Occipital lobe (tissue), 2 donors: Measurements from ENCODE around the gene CARM1. TPM values are rescaled to one million over a fixed set of nuclear protein-coding genes. Genes with fewer than 3 reads are reported as not detected.

Experiments used
- DNase-seq: peaks from one replicate; lab custom pipeline; 2025; lab: John Stamatoyannopoulos, UW
- total RNA-seq: library from RNA; depleted of rRNA; stranded (reverse); fragments of >200 nt; gene quantifications from one replicate; pipeline ENCODE4 v1.2.3, GENCODE V29; 2014

CARM1 gene
- total RNA-seq, 1 donor from 2014 or later, result 22.3 TPM

GRCh38 chr19:10899151-10899653 lies 27.8 kb downstream of the CARM1 start:
- no peak for DNase-seq

GRCh38 chr19:10907925-10908324 lies 36.6 kb downstream of the CARM1 start:
- no peak for DNase-seq

GRCh38 chr19:10908380-10908960 lies 37.1 kb downstream of the CARM1 start:
- DNase-seq, result no peak

- DNase-seq, result no peak
These were observed 40.4 kb downstream of the CARM1 start for GRCh38 chr19:10911579-10912363.

DNA sequence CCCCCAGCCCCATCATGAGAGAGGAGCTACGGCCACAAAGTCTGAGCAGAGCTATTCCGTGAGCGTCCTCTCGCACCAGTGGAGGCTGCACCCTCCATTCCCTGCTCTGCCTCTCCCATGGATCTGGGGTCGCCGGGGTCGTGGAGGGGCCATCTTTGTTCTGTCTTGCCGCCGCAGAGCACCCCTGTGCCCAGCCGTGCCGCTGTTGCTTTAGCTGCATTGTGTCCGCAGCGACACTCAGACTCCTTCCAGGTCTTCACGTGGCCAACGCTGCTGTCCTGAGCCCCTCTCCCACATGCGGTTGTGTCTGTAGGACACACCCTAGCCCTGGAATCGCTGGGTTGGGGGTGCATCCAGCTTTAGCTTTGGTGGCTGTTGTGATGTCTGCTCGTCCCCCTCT lies 41.3 kb downstream of the CARM1 start:
- no peak for DNase-seq

- no peak for DNase-seq
These were observed 42.5 kb downstream of the CARM1 start for GRCh38 chr19:10913716-10914340.

DNA sequence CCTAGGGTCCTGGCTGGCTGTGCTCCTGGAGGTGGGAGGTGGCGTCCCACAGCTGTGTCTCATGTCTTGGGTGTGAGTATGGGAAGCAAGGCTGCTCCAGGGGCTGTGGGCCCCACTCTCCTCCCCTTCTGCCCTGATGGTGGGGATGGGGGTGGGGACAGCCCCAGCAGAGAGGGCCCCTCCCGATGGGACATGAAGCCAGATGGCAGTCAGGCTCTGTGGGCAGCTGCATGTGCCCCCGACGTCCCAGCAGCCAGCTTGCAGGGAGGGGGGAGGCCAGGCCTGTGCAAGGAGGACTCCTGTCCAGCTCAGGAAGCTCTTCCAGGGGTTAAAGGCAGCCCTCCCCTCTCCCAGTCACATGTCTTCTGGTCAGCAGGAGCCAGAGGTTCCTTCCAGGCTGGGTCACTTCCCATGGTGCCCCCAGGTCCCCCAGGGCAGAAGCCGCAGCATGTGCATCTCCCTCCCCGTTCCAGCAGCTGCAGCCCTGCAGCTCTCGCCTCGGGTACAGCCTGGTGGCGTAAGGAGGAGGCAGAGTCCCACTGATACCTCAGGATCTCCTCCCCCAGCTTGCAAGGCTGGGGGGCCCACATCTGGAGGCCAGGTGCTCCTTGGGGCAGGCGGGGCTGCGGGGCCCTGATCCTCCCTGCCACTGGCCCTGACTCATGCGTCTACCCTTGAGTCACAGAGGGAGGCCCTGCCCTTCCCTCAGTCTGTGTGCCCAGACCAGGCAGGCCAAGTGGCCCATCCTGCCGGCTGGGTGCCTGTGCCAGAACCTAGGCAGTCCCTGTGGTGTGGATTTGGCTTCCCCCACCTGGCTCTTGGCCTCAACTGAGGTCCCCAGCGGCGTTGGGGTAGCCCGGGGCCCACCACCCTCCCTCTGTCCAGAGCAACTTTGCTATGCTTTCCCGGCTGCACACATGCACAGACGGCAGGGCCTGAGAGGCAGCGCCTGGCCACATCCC lies 44.1 kb downstream of the CARM1 start:
- no peak for DNase-seq

GRCh38 chr19:10916602-10917001 lies 45.2 kb downstream of the CARM1 start:
- DNase-seq, result no peak

GRCh38 chr19:10918359-10918758 lies 47.0 kb downstream of the CARM1 start:
- DNase-seq, result no peak

DNA sequence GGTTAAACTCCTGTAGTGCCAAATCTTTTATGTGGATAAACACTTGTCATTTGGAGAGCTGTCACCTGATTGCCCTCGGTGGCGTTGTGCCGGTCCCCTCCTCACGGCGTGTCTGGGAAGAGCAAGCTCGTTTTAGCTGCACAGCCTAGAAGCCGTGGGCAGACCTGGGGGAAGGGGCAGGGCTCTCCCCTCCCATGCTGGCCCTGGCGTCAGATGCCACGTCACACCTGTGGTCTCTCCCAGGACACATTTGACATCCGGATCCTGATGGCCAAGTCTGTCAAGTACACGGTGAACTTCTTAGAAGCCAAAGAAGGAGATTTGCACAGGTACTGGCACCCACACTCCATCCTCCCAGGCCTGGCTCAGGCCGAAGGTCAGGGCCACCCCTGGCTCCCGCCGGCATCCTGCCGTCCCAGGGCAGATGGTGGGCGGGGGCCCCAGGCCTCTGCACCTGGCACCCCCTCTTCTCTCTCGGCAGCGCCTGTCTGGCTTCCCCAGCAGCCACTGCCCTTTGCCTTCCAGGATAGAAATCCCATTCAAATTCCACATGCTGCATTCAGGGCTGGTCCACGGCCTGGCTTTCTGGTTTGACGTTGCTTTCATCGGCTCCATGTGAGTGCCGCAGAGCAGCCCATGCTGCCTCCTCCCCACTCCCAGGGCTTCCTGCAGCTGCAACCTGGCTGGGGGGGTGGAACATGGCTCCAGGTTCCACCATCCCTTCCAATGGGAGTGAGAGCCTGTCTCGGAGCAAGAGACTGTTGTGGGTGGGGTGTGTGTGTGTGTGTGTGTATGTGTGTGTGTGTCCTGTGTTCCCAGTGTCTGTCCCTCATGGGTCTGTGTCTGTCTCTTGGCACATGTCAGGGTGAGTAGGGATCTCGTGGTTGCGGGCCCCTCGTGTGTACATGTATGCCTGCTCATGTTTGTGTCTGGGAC lies 48.3 kb downstream of the CARM1 start:
- DNase-seq, result no peak

GRCh38 chr19:10920288-10920655 lies 48.9 kb downstream of the CARM1 start:
- no peak for DNase-seq

DNA sequence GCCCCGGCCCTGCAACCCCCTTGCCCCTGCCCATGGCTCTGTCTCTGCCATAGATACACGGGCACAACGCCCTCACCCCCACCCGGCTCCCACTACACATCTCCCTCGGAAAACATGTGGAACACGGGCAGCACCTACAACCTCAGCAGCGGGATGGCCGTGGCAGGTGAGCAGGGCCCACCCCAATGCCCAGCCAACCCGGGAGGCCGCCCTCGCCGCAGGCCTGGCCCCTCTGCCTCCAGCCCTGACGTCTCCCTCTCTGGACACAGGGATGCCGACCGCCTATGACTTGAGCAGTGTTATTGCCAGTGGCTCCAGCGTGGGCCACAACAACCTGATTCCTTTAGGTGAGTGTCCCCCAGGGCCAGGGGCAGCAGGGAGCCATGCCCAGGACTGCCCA lies 49.4 kb downstream of the CARM1 start:
- DNase-seq, result no peak

DNA sequence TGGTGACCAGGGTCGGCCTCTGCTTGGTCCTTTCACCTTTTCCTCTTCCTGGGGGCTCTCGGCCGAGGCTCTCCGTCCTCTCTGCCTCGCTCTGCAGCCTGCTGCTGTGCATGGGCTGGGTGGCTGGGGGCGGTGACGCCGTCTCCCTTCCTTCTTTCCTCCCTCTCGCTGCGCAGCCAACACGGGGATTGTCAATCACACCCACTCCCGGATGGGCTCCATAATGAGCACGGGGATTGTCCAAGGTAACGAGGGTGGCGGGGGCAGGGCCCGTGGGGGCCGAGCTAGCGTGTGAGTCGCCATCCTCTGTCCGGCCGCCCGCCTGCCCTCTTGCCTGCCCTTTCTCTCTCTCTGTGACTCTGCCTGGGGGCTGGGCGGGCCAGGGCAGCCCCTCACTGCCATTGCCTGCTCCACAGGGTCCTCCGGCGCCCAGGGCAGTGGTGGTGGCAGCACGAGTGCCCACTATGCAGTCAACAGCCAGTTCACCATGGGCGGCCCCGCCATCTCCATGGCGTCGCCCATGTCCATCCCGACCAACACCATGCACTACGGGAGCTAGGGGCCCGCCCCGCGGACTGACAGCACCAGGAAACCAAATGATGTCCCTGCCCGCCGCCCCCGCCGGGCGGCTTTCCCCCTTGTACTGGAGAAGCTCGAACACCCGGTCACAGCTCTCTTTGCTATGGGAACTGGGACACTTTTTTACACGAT lies 50.0 kb downstream of the CARM1 start:
- DNase-seq, result no peak

GRCh38 chr19:10921910-10922637 lies 50.7 kb downstream of the CARM1 start:
- DNase-seq, result no peak

DNA sequence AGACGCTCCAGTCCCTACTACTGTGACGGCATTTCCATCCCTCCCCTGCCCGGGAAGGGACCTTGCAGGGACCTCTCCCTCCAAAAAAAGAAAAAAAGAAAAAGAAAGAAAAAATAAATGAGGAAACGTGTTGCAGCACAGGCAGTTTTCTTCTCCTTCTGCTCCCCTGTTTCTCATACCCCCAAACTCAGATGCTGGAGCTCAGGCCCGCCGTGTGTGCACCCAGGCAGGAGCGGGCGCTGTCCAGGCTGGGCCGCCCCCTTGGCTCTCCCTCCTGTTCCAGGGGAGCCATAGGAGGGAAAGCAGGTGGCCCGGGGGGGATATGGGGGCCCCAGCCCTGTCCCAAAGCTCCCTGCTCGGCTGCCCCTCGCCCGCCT lies 51.3 kb downstream of the CARM1 start:
- DNase-seq, result no peak

- no peak for DNase-seq
These were observed 52.1 kb downstream of the CARM1 start for GRCh38 chr19:10923260-10924112.

- DNase-seq, result no peak
These were observed 53.2 kb downstream of the CARM1 start for GRCh38 chr19:10924597-10924996.
